ENCODE data around the gene PRKG1.

The PRKG1 gene

GRCh38 chr10:51900180-51900579, 825.9 kb downstream of the PRKG1 start:
- Histone ChIP-seq H4K20me1 (ENCODE audit: control insufficient read depth, insufficient read depth, low read depth, low read length) (no peaks in the 10 kb centered on the region), H3K79me2 (ENCODE audit: control insufficient read depth, low read length) (no peaks in the 10 kb centered on the region), H3K4me1 (ENCODE audit: control insufficient read depth, low read length) (no peaks in the 10 kb centered on the region), H3K9me2 (replicated peaks; ENCODE audit: control insufficient read depth, low read length) (no peaks in the 10 kb centered on the region), H3K36me3 (ENCODE audit: control insufficient read depth, low read length) (no peaks in the 10 kb centered on the region), H3K4me2 (ENCODE audit: low read length) (no peak overlapping the region), H3F3A (ENCODE audit: control insufficient read depth, insufficient read depth) (no peaks in the 10 kb centered on the region), H3K4me3 (ENCODE audit: low read length) (no peak overlapping the region), H3K9me3 (ENCODE audit: control insufficient read depth, insufficient read depth, low read length) (no peaks in the 10 kb centered on the region), H3K27me3 (ENCODE audit: control insufficient read depth, low read length) (no peaks in the 10 kb centered on the region), H3K27ac (ENCODE audit: low read depth, low read length) (no peak overlapping the region)
- TF ChIP-seq, protein P1, sequence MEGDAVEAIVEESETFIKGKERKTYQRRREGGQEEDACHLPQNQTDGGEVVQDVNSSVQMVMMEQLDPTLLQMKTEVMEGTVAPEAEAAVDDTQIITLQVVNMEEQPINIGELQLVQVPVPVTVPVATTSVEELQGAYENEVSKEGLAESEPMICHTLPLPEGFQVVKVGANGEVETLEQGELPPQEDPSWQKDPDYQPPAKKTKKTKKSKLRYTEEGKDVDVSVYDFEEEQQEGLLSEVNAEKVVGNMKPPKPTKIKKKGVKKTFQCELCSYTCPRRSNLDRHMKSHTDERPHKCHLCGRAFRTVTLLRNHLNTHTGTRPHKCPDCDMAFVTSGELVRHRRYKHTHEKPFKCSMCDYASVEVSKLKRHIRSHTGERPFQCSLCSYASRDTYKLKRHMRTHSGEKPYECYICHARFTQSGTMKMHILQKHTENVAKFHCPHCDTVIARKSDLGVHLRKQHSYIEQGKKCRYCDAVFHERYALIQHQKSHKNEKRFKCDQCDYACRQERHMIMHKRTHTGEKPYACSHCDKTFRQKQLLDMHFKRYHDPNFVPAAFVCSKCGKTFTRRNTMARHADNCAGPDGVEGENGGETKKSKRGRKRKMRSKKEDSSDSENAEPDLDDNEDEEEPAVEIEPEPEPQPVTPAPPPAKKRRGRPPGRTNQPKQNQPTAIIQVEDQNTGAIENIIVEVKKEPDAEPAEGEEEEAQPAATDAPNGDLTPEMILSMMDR (IDR thresholded peaks at IDR 0.05; ENCODE audit: low read depth, low read length, poor library complexity, severe bottlenecking), result no peak

GRCh38 chr10:51903675-51904074, 829.4 kb downstream of the PRKG1 start:
- Histone ChIP-seq H3K4me3 (ENCODE audit: low read length) (no peak overlapping the region), H3K27me3 (ENCODE audit: control insufficient read depth, low read length) (peaks cover 3% of the 10 kb centered on the region; the same call in 1 of the 2 replicates), H3K79me2 (ENCODE audit: control insufficient read depth, low read length) (no peaks in the 10 kb centered on the region), H3K4me2 (ENCODE audit: low read length) (no peak overlapping the region), H4K20me1 (ENCODE audit: control insufficient read depth, insufficient read depth, low read depth, low read length) (no peaks in the 10 kb centered on the region), H3F3A (ENCODE audit: control insufficient read depth, insufficient read depth) (no peaks in the 10 kb centered on the region), H3K36me3 (ENCODE audit: control insufficient read depth, low read length) (no peaks in the 10 kb centered on the region), H3K9me2 (replicated peaks; ENCODE audit: control insufficient read depth, low read length) (no peaks in the 10 kb centered on the region), H3K4me1 (ENCODE audit: control insufficient read depth, low read length) (no peaks in the 10 kb centered on the region), H3K27ac (ENCODE audit: low read depth, low read length) (no peak overlapping the region), H3K9me3 (ENCODE audit: control insufficient read depth, insufficient read depth, low read length) (no peaks in the 10 kb centered on the region)
- TF ChIP-seq, protein P1 (IDR thresholded peaks at IDR 0.05; ENCODE audit: low read depth, low read length, poor library complexity, severe bottlenecking), result no peak
- no peak for TF ChIP-seq EZH2phosphoT487 (IDR thresholded peaks at IDR 0.05; ENCODE audit: borderline replicate concordance, low read length)

GRCh38 chr10:51905032-51905431, 830.7 kb downstream of the PRKG1 start:
- Histone ChIP-seq H3K27ac (ENCODE audit: low read depth, low read length) (no peak overlapping the region), H4K20me1 (ENCODE audit: control insufficient read depth, insufficient read depth, low read depth, low read length) (no peaks in the 10 kb centered on the region), H3K4me1 (ENCODE audit: control insufficient read depth, low read length) (no peaks in the 10 kb centered on the region), H3K36me3 (ENCODE audit: control insufficient read depth, low read length) (no peaks in the 10 kb centered on the region), H3K9me3 (ENCODE audit: control insufficient read depth, insufficient read depth, low read length) (no peaks in the 10 kb centered on the region), H3K4me2 (ENCODE audit: low read length) (no peak overlapping the region), H3F3A (ENCODE audit: control insufficient read depth, insufficient read depth) (no peaks in the 10 kb centered on the region), H3K4me3 (ENCODE audit: low read length) (no peak overlapping the region), H3K79me2 (ENCODE audit: control insufficient read depth, low read length) (no peaks in the 10 kb centered on the region), H3K27me3 (ENCODE audit: control insufficient read depth, low read length) (peaks cover 3% of the 10 kb centered on the region; the same call in 1 of the 2 replicates), H3K9me2 (replicated peaks; ENCODE audit: control insufficient read depth, low read length) (no peaks in the 10 kb centered on the region)
- TF ChIP-seq EZH2phosphoT487 (IDR thresholded peaks at IDR 0.05; ENCODE audit: borderline replicate concordance, low read length), result no peak
- TF ChIP-seq, protein P1 (IDR thresholded peaks at IDR 0.05; ENCODE audit: low read depth, low read length, poor library complexity, severe bottlenecking), result no peak

- Histone ChIP-seq H3K79me2 (ENCODE audit: control insufficient read depth, low read length) (no peaks in the 10 kb centered on the region), H3K4me1 (ENCODE audit: control insufficient read depth, low read length) (no peaks in the 10 kb centered on the region), H3K27me3 (ENCODE audit: control insufficient read depth, low read length) (peaks cover 3% of the 10 kb centered on the region; the same call in 1 of the 2 replicates), H3F3A (ENCODE audit: control insufficient read depth, insufficient read depth) (no peaks in the 10 kb centered on the region), H3K4me2 (ENCODE audit: low read length) (no peak overlapping the region), H3K9me2 (replicated peaks; ENCODE audit: control insufficient read depth, low read length) (no peaks in the 10 kb centered on the region), H3K9me3 (ENCODE audit: control insufficient read depth, insufficient read depth, low read length) (no peaks in the 10 kb centered on the region), H3K36me3 (ENCODE audit: control insufficient read depth, low read length) (no peaks in the 10 kb centered on the region), H3K27ac (ENCODE audit: low read depth, low read length) (no peak overlapping the region), H4K20me1 (ENCODE audit: control insufficient read depth, insufficient read depth, low read depth, low read length) (no peaks in the 10 kb centered on the region), H3K4me3 (ENCODE audit: low read length) (no peak overlapping the region)
- TF ChIP-seq, protein P1 (IDR thresholded peaks at IDR 0.05; ENCODE audit: low read depth, low read length, poor library complexity, severe bottlenecking), result no peak
- no peak for TF ChIP-seq EZH2phosphoT487 (IDR thresholded peaks at IDR 0.05; ENCODE audit: borderline replicate concordance, low read length)
Measured at GRCh38 chr10:51907361-51907760, 833.1 kb downstream of the PRKG1 start.
